ENCODE measurements around the gene CHID1.

The CHID1 gene

DNA sequence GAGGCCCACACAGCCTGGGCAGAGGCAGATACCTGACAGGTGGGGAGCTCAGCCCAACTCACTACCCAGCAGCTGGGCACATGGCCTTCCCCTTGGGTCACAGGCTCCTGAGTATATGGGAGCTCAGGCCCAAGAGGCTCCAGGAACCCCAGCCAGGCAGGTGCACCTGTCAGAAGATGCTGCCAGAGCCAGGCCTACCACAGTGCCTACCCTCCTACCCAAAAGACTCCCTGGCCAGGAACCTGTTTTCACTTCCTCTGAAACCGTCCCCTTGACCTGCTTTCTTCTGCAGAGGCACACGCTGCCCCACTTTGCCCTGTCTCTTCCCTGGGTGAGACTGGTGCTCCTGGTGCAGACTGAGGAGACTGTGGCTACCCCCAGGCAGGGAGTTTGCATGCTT is 2.9 kb downstream of the CHID1 start:
- DNase-seq: no peak

DNA sequence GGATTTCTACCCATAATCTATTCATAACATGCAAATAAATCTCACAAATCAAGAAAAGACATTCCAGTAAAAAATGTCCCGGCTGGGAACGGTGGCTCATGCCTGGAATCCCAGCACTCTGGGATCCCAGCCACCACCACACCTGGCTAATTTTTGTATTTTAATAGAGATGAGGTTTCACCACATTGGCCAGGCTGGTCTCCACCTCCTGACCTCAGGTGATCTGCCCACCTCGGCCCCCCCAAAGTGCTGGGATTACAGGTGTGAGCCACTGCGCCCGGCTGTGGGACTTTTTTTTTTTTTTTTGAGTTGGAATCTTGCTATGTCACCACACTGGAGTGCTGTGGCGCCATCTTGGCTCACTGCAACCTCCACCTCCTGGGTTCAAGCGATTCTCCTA is 4.7 kb downstream of the CHID1 start:
- DNase-seq: no peak

GRCh38 chr11:904380-904779 is 6.2 kb downstream of the CHID1 start:
- no peak for DNase-seq

DNA sequence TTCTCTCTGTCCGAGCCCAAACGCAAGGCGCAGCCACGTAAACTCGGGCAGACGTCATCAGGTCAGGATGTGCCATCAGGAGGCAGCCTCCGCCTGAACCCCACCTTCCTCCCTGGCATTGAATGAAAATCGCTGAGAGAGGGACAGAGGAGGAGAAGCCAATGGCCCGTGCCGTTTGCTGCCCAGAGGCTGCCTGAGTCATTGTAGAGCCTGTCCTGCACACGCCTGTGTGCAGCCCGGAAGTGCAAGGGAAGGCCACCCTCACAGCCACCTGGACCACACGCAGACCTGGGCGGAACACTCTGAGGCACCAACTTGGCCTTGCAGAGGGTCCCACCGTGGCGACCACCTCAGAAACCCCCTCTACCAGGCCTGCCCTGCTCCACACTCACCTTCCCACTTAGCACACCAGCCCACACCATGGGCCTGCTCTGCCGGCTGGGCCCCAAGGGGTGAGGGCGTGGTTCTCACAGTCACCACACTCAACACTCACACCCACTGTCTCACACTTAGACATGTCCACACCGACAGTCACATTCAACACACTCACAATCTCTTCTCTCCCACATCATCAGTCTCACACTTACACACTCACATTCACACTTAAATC is 9.1 kb downstream of the CHID1 start:
- DNase-seq: no peak

DNA sequence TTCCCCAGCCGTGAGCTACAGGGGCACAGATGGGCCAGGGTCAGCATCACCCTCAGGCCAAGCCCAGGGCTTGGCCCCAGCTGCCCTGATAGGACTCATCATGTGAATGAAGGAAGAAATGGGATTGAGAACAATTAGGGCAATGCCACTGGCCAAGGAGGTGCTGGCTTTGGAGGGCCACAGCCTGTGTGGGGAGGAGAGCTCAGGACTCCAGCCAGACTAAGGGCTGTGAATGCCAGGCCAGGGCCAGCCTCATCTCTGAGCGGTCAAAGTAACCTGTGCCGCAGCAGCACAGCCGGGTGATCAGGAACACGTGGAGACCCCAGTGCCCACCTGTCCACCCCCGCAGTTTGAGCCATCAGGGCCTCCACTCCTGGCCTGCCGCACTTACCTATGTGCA is 10.1 kb downstream of the CHID1 start:
- DNase-seq: no peak

GRCh38 chr11:899724-900123 is 10.9 kb downstream of the CHID1 start:
- DNase-seq: no peak

- no peak for DNase-seq
Measured at GRCh38 chr11:898540-899190, 11.9 kb downstream of the CHID1 start.

DNA sequence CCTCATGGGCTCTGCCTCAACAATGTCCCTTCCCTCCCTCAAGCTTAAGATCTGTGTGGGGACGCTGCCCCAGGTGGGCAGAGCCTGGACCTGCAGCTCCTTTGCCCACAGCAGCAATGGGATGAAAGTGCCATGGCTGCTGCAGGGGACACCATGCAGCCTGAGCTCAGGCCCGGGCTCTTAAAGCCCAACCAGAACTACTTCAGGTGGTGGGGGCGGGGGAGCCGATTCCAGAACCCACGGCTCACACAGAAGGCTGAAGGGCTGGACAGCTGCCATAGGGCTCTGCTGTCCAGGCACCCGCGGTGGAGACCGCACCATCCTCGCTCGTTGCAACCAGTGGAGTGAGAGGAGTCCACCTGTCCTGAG is 12.5 kb downstream of the CHID1 start:
- DNase-seq: no peak

GRCh38 chr11:897253-898142 is 13.1 kb downstream of the CHID1 start:
- DNase-seq: no peak

DNA sequence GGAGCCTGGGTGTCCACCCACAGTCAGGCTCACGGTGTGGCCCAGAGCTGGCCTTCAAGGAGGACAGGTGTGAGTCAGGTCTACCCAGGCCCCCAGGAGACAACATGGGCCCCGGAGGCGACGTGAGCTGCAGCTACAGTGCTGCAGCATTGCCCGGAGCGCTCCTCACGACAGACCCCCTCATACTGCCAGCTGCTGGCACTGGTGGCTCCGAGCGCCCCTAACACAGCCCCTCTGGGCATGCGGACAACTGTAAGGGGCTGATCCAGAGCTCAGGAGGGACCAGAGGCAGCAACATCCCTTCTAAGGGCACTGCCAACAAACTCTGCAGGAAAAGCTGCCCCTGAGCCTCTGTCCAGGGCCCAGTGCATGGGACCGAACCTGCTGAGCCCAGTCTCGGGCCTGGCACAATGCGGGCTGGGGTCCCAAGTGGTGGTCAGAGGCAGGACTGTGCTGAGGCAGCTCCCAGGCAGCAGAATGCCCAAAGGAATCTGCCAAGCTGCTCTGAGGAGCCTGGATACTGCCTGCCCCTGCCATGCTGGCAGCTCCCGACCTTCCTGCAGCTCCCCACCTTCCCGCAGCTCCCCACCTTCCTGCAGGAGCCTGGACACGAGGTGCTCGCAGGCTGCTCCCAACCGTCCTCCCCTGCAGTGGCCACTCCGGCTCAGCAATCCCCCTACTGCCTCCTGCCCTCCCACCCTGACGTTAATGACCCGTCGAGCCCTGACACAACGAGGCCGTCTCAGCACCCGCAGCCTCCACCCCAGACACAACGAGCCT is 15.1 kb downstream of the CHID1 start:
- DNase-seq: no peak

- no peak for DNase-seq
Measured at GRCh38 chr11:894575-895201, 15.9 kb downstream of the CHID1 start.

- no peak for DNase-seq
Measured at GRCh38 chr11:893008-893654, 17.5 kb downstream of the CHID1 start.

DNA sequence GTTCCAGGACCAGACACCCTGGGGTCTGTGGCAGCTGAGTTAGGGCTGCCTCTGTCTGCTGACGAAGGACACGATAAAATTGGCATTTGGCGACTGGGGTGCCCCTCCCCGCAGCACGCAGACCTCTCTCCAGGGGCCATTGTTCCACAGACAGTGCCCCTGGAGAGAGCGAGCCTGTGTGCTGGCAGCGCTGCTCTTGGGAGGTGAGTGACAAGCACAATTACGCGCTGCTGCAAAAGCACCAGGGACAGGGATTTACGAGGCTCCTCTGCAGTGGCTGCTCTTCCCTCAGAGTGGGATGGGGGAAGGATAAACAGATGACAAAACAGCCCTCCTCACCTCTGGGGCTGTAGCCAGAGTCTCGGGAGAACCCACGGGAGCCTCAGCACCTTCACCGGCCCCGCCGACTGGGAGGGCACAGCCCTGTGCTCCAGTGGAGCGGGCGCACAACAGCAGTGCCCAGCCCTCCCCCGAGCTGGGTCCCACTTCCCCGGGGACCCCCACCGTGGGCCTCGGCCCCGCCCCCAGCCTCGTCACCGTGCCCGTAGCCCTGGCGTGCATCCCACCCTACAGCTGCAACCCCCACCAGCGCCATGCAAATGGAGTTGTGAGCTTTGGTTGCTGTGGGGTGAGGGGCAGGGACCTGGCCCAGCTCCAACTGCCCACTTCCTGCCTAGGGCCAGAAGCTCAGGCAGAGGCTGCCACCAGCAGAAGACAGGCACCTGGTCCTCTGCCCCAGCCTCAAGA is 19.6 kb downstream of the CHID1 start:
- DNase-seq: no peak

DNA sequence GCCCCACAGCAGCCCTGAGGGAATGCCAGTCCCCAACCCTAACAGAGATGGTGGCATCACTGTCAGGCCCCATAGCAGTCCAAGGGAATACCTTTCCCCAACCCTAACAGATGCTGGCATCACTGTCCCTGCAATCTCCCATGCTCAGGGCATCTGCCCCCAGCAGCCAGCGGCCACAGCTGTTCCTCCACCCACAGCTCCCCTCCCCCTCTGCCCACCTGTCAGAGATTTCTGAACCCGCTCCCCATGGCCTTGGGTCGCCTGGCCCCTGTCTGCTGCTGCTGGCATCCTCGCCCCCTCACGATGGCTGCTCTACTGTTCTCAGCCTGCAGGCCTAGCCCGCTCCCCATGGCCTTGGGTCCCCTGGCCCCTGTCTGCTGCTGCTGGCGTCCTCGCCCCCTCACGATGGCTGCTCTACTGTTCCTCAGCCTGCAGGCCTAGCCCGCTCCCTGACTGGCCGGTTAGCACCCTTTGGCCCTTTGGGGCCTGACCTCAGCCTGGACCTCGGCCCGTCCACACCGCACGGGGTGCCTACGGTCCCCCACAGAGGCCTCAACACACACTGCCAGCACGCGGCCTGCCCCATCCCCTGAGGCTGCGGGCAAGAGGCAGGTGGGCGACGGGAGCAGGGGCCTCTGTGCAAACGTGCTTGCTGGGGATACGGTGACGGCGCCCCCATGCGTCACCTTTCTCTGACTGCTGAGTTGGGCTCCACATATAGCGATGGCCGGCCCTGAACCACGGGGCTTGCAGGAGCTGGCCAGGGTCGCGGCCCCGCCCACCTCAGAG is 20.7 kb downstream of the CHID1 start:
- no peak for DNase-seq

GRCh38 chr11:889257-889656 is 21.4 kb downstream of the CHID1 start:
- no peak for DNase-seq

- no peak for DNase-seq
Measured at GRCh38 chr11:888310-889212, 22.0 kb downstream of the CHID1 start.

DNA sequence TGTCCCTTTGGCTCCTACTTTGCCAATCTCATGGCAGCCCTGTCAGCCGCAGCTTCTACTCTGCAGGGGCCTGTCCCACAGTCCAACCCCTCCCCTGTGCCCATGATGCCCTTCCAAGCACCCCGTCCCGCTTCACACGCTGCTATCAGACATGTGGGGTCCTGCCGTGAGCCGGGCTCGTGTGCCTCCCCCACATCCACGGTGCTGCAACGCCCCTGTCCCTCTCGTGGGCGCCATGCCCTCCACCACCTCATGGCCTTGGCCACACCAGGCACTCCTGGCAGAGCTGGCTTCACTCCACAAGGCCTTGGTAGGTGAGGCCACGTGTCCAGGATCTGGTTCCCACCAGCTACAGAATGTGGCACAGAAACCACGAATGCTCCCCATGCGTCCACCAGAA is 23.0 kb downstream of the CHID1 start:
- no peak for DNase-seq

DNA sequence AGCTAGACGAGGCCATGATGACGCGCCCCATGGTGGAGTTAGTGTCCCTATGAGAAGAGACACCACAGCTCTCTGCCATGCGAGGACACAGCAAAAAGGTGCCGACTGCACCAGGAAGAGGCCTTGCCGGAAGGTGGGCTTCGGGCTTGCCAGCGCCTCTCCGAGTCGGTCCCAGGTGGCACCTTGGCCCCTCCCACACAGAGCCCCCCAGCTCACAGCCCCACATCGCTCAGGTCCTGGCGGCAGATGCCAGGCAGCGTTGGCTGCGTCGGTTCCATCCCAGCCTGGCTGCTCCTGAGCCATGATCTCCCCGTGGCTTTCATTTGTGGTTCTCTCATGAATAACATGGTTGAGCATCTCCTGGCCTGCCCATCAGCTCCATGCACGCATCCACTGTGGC is 24.0 kb downstream of the CHID1 start:
- no peak for DNase-seq

- no peak for DNase-seq
Measured at GRCh38 chr11:884578-885070, 26.0 kb downstream of the CHID1 start.
